Sigmoid colon (tissue), 4 donors: ENCODE results near the gene RIMBP2.

Experiments
- CTCF ChIP-seq, 4 experiments: fragments of 450-650 bp in 3 of 4; fragments of 200-600 bp in 1 of 4; IDR thresholded peaks; one replicate each; pipeline ENCODE4 v1.5.1; 2016 to 2019; ENCODE audit warnings: antibody characterized with exemption in 4 of 4, mild to moderate bottlenecking in 3 of 4, moderate library complexity in 2 of 4
- EP300 ChIP-seq, 4 donors: sonication (generic); formaldehyde crosslinking; IDR thresholded peaks; one replicate each; pipeline ENCODE4 v1.6.1; 2017; ENCODE audit warnings: antibody characterized with exemption in 4 of 4
- POLR2A ChIP-seq, 2 donors: fragments of 450-650 bp; IDR thresholded peaks; one replicate each; pipeline ENCODE4 v1.6.1; 2016; ENCODE audit warnings: antibody characterized with exemption in 2 of 2, mild to moderate bottlenecking in 2 of 2, moderate library complexity in 2 of 2
- POLR2AphosphoS5 ChIP-seq, 4 donors: sonication (generic); formaldehyde crosslinking; IDR thresholded peaks; one replicate each; pipeline ENCODE4 v1.6.1; 2017; ENCODE audit warnings: antibody characterized with exemption in 4 of 4

GRCh38 chr12:130476451-130477135, 239.5 kb downstream of the RIMBP2 start:
- no peak for TF ChIP-seq CTCF (IDR thresholded peaks at IDR 0.05)
- TF ChIP-seq POLR2A (IDR thresholded peaks at IDR 0.05) = no peak
- TF ChIP-seq POLR2AphosphoS5 (IDR thresholded peaks at IDR 0.05) = no peak
- TF ChIP-seq EP300 (IDR thresholded peaks at IDR 0.05) = no peak
